Transverse colon (tissue), 4 donors: ENCODE data around the gene PIEZO2.

Source experiments
- POLR2A ChIP-seq: fragments of 450-650 bp; IDR thresholded peaks from one replicate; pipeline ENCODE4 v1.6.1; 2016; ENCODE audit warnings: antibody characterized with exemption, mild to moderate bottlenecking, moderate library complexity
- POLR2AphosphoS5 ChIP-seq, 3 donors: sonication (generic); formaldehyde crosslinking; IDR thresholded peaks; one replicate each; pipeline ENCODE4 v1.6.1; 2016; ENCODE audit warnings: antibody characterized with exemption in 3 of 3
- TF ChIP-seq, protein P1 (sequence below), 5 experiments: fragments of 200-600 bp in 3 of 5; fragments of 450-650 bp in 2 of 5; sonication (generic) in 3 of 5; IDR thresholded peaks; 1 replicate in 2 of 5; 2 replicates in 3 of 5; pipeline ENCODE4 v1.5.1; 2016 to 2017; ENCODE audit warnings: antibody characterized with exemption in 5 of 5, inconsistent platforms in 3 of 5, mild to moderate bottlenecking in 2 of 5, moderate library complexity in 1 of 5

DNA sequence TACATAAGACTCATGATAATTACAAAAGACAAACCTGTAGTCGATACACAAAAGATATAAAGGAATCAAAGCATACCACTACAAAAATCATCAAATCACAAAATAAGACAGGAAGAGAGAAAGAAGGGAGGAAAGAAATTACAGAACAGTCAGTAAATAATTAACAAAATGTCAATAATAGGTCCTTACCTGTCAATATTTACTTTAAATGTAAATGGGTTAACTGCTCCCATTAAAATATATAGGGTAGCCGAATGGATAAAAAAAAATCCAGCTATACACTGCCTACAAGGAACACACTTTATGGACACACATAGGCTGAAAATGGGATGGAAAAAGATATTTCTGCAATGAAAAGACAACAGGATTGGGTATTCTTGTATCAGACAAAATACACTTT is 163.7 kb downstream of the PIEZO2 start:
- TF ChIP-seq, protein P1, sequence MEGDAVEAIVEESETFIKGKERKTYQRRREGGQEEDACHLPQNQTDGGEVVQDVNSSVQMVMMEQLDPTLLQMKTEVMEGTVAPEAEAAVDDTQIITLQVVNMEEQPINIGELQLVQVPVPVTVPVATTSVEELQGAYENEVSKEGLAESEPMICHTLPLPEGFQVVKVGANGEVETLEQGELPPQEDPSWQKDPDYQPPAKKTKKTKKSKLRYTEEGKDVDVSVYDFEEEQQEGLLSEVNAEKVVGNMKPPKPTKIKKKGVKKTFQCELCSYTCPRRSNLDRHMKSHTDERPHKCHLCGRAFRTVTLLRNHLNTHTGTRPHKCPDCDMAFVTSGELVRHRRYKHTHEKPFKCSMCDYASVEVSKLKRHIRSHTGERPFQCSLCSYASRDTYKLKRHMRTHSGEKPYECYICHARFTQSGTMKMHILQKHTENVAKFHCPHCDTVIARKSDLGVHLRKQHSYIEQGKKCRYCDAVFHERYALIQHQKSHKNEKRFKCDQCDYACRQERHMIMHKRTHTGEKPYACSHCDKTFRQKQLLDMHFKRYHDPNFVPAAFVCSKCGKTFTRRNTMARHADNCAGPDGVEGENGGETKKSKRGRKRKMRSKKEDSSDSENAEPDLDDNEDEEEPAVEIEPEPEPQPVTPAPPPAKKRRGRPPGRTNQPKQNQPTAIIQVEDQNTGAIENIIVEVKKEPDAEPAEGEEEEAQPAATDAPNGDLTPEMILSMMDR (IDR thresholded peaks at IDR 0.05), result no peak
- TF ChIP-seq POLR2A, result no peak
- no peak for TF ChIP-seq POLR2AphosphoS5 (IDR thresholded peaks at IDR 0.05)
